Measurements from ENCODE around the gene RERE.
"Not testable (repeated sequence)": the region's sequence is repeated elsewhere in the genome, so short reads cannot be mapped to it uniquely, and the experiment has no call there.

Gene RERE

GRCh38 chr1:8461351-8462110 is 355.9 kb downstream of the RERE start:
- DNase-seq: no peak

GRCh38 chr1:8460784-8461183 is 356.7 kb downstream of the RERE start:
- peak in 1 of 58 donors; percentile 61 for DNase-seq

- DNase-seq: peak in 2 of 58 donors; percentile 34 to 43
These were observed 357.3 kb downstream of the RERE start for GRCh38 chr1:8460132-8460544.

GRCh38 chr1:8458607-8459006 is 358.8 kb downstream of the RERE start:
- no peak for DNase-seq

GRCh38 chr1:8457760-8458381 is 359.6 kb downstream of the RERE start:
- no peak for DNase-seq

- DNase-seq: no peak
These were observed 360.4 kb downstream of the RERE start for GRCh38 chr1:8456991-8457390.

GRCh38 chr1:8456308-8456912 is 361.0 kb downstream of the RERE start:
- DNase-seq: no peak

- no peak for DNase-seq
These were observed 361.6 kb downstream of the RERE start for GRCh38 chr1:8455700-8456307.

GRCh38 chr1:8450312-8450711 is 367.1 kb downstream of the RERE start:
- no peak for DNase-seq

GRCh38 chr1:8448911-8449661 is 368.4 kb downstream of the RERE start:
- peak in 2 of 58 donors; percentile 18 to 26 for DNase-seq

- not testable (repeated sequence) for DNase-seq
These were observed 368.9 kb downstream of the RERE start for GRCh38 chr1:8448505-8448904.

- no peak for DNase-seq
These were observed 369.8 kb downstream of the RERE start for GRCh38 chr1:8447616-8448150.

- not testable (repeated sequence) for DNase-seq
These were observed 371.3 kb downstream of the RERE start for GRCh38 chr1:8446119-8446518.

GRCh38 chr1:8443558-8444194 is 373.8 kb downstream of the RERE start:
- DNase-seq: no peak

- no peak for DNase-seq
These were observed 376.0 kb downstream of the RERE start for GRCh38 chr1:8441426-8441825.

- peak in 46 of 58 donors; percentile 24 to 82 (median 56) for DNase-seq
These were observed 378.3 kb downstream of the RERE start for GRCh38 chr1:8439015-8439702.

GRCh38 chr1:8438489-8438888 is 379.0 kb downstream of the RERE start:
- DNase-seq: peak in 3 of 58 donors; percentile 9 to 26 (median 19)

- no peak for DNase-seq
These were observed 380.1 kb downstream of the RERE start for GRCh38 chr1:8437347-8437746.

- DNase-seq: no peak
These were observed 381.8 kb downstream of the RERE start for GRCh38 chr1:8435569-8436071.

- DNase-seq: no peak
These were observed 383.3 kb downstream of the RERE start for GRCh38 chr1:8434101-8434500.

Data from anterior cingulate cortex (tissue), 58 donors.